Measurements from ENCODE around the gene PGD. TPM values are rescaled to one million over a fixed set of nuclear protein-coding genes. Genes with fewer than 3 reads are reported as not detected.

The PGD gene
- total and polyA plus RNA-seq, 2 donors from 2014 or later: 72.8 to 95.1 TPM

- Histone ChIP-seq H3K9me3 (ENCODE audit: control insufficient read depth in 2 of 3, insufficient read depth in 1 of 3, low read length in 3 of 3) (no peaks in the 10 kb centered on the region), H3K27me3 (ENCODE audit: control insufficient read depth, insufficient read depth, low read length) (no peaks in the 10 kb centered on the region), H3K36me3 (ENCODE audit: control insufficient read depth in 2 of 3, insufficient read depth in 3 of 3, low read length in 3 of 3) (peaks cover 0 to 3% (median 0%) of the 10 kb centered on the region in 3 donors), H3K27ac (ENCODE audit: low read depth in 2 of 2, low read length in 2 of 2) (no peak overlapping the region), H3K9ac (ENCODE audit: low read length in 3 of 3) (no peak overlapping the region), H3K4me3 (ENCODE audit: low read length in 3 of 3) (no peak overlapping the region), H3K4me1 (ENCODE audit: control insufficient read depth in 2 of 3, insufficient read depth in 2 of 3, low read depth in 1 of 3, low read length in 3 of 3) (peaks cover 0 to 13% (median 8%) of the 10 kb centered on the region in 3 donors)
- DNase-seq (no peak), FAIRE-seq (no peak)
- intact Hi-C loops (cut with DNase I): no loop called here
- TF ChIP-seq CTCF (IDR thresholded peaks at IDR 0.05; ENCODE audit: borderline replicate concordance, extremely low read depth, insufficient read depth): no peak
Observed at GRCh38 chr1:10388387-10388715, 10.5 kb upstream of the PGD start.

GRCh38 chr1:10389271-10389973 lies 9.4 kb upstream of the PGD start:
- FAIRE-seq (no peak), DNase-seq (no peak)
- Histone ChIP-seq H3K27ac (ENCODE audit: low read depth in 2 of 2, low read length in 2 of 2) (no peak overlapping the region), H3K4me3 (ENCODE audit: low read length in 3 of 3) (no peak overlapping the region), H3K36me3 (ENCODE audit: control insufficient read depth in 2 of 3, insufficient read depth in 3 of 3, low read length in 3 of 3) (peaks cover 0 to under 1% (median 0%) of the 10 kb centered on the region in 3 donors), H3K9ac (ENCODE audit: low read length in 3 of 3) (no peak overlapping the region), H3K9me3 (ENCODE audit: control insufficient read depth in 2 of 3, insufficient read depth in 1 of 3, low read length in 3 of 3) (no peaks in the 10 kb centered on the region), H3K4me1 (ENCODE audit: control insufficient read depth in 2 of 3, insufficient read depth in 2 of 3, low read depth in 1 of 3, low read length in 3 of 3) (peaks cover 0 to 13% (median 8%) of the 10 kb centered on the region in 3 donors), H3K27me3 (ENCODE audit: control insufficient read depth, insufficient read depth, low read length) (no peaks in the 10 kb centered on the region)
- no peak for TF ChIP-seq CTCF (IDR thresholded peaks at IDR 0.05; ENCODE audit: borderline replicate concordance, extremely low read depth, insufficient read depth)
- intact Hi-C loops (cut with DNase I): no loop called here

GRCh38 chr1:10396870-10397269 lies 2.0 kb upstream of the PGD start:
- Histone ChIP-seq H3K27ac (ENCODE audit: low read depth in 2 of 2, low read length in 2 of 2) (no peak overlapping the region), H3K9ac (ENCODE audit: low read length in 3 of 3) (no peak overlapping the region), H3K4me3 (ENCODE audit: low read length in 3 of 3) (no peak overlapping the region), H3K4me1 (ENCODE audit: control insufficient read depth in 2 of 3, insufficient read depth in 2 of 3, low read depth in 1 of 3, low read length in 3 of 3) (peaks cover 0 to 9% (median 5%) of the 10 kb centered on the region in 3 donors), H3K36me3 (ENCODE audit: control insufficient read depth in 2 of 3, insufficient read depth in 3 of 3, low read length in 3 of 3) (peaks cover 0 to 4% (median 0%) of the 10 kb centered on the region in 3 donors), H3K27me3 (ENCODE audit: control insufficient read depth, insufficient read depth, low read length) (no peaks in the 10 kb centered on the region), H3K9me3 (ENCODE audit: control insufficient read depth in 2 of 3, insufficient read depth in 1 of 3, low read length in 3 of 3) (no peaks in the 10 kb centered on the region)
- no peak for TF ChIP-seq CTCF (IDR thresholded peaks at IDR 0.05; ENCODE audit: borderline replicate concordance, extremely low read depth, insufficient read depth)
- FAIRE-seq (no peak), DNase-seq (no peak)
- intact Hi-C loops (cut with DNase I): no loop called here
